Right cardiac atrium (tissue), 5 donors: ENCODE measurements around the gene IMPA2. TPM values are rescaled to one million over a fixed set of nuclear protein-coding genes. Genes with fewer than 3 reads are reported as not detected.
A peak's percentile ranks its signal among the peaks of the same experiment; 100 is the strongest.
"Not testable (repeated sequence)": the region's sequence is repeated elsewhere in the genome, so short reads cannot be mapped to it uniquely, and the experiment has no call there.

Source experiments
- ATAC-seq, 2 donors: fragments of 200-7000 bp; cut with Tn5 transposase; one replicate each; pipeline versions ENCODE4 v1.8.0 to v1.9.1; 2020; ENCODE audit warnings: moderate library complexity in 2 of 2, mild to moderate bottlenecking in 1 of 2
- DNase-seq, 3 donors: peaks; one replicate each; pipeline ENCODE4 v3.0.0-alpha.2; 2020
- H3K27ac ChIP-seq: one replicate; pipeline ENCODE4 v1.5.1; 2013; ENCODE audit warnings: mild to moderate bottlenecking, low read length, control low read depth, moderate library complexity
- H3K27me3 ChIP-seq: one replicate; pipeline ENCODE4 v1.6.1; 2013; ENCODE audit not compliant: control insufficient read depth, insufficient read depth
- H3K4me1 ChIP-seq: one replicate; pipeline ENCODE4 v1.6.1; 2013; ENCODE audit warnings: low read length; ENCODE audit not compliant: control insufficient read depth, insufficient read depth
- H3K4me3 ChIP-seq: one replicate; pipeline ENCODE4 v1.5.1; 2013; ENCODE audit warnings: low read length, control low read depth
- H3K9me3 ChIP-seq: one replicate; pipeline ENCODE4 v1.6.1; 2013; ENCODE audit warnings: low read length; ENCODE audit not compliant: control insufficient read depth
- WGBS: extraction: QIAGEN DNeasy Blood & Tissue Kit; methylation state at CpG from one replicate; pipeline ENCODE4 v1.1.7; 2013; 5-methylcytosine and 5-hydroxymethylcytosine counted together
- intact Hi-C, 4 donors: fragments of 100-400 bp; cut with DNase I; formaldehyde crosslinking; loops; one replicate each; pipeline versions ENCODE4 v1.11.0 to v1.14.0; 2022 to 2023
- polyA plus RNA-seq: library from polyadenylated mRNA; stranded (reverse); fragments of 200-250 nt; gene quantifications from one replicate; pipeline ENCODE4 v1.2.3, GENCODE V29; 2013
- total RNA-seq, 4 donors: library from RNA; stranded (reverse); fragmentation: NEBNext Ultra II Directional; extraction: Animal tissue kit (Norgen Biotek cat#: 25700); gene quantifications; one replicate each; pipeline ENCODE4 v1.2.1, GENCODE V29; 2021
- donor health status: healthy with polysubstance abuse.
- donor health status: DM: no; HTN: yes; CAD: no.
- donor health status: DM: no; HTN: no; CAD: no.
- donor health status: DM: no; HTN: yes; CAD: no; lungs with severe emphysema.
- donor health status: DM: yes; HTN: yes; CAD: no.

IMPA2 gene
- total and polyA plus RNA-seq, 5 donors: 19.8 to 26.9 (median 21.9) TPM

DNA sequence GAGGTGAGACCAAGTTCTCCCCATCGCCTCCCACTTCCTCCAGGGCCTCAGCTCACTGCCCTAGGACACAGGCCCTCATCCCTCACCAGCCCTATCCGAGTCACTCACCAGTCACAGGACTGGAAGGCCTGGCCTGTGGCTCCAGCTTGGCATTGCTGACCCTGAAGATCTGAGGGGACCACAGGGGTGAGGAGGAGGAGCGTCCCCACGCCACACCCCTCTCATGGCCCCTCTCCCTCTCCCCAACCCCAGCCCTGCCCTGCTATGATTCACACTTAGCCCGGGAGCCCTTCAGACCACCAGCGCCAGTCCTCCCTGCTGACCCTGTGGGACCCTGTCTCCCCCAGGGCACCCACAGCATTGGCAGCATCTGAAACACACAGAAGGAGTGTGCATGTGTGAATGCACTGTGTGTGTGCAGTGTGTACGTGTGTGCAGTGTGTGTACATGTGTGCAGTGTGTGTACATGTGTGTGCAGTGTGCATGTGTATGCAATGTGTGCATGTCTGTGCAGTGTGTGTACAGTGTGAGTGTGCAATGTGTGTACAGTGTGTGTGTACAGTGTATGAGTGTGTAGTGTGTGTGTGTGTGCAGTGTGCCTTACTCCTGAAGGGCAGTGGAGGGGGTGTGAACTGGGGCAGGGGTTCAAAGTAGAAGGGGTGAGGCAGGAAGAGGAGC, 82.9 kb downstream of the IMPA2 start:
- intact Hi-C loops: no loop called here
- DNase-seq: no peak
- Histone ChIP-seq H3K4me1 (no peaks in the 10 kb centered on the region), H3K27ac (no peak overlapping the region), H3K27me3 (no peaks in the 10 kb centered on the region), H3K4me3 (no peak overlapping the region), H3K9me3 (no peaks in the 10 kb centered on the region)
- 89% methylated on average over 7 of the region's 7 CpGs for WGBS
- ATAC-seq: peak in 1 of 2 donors; percentile 14

DNA sequence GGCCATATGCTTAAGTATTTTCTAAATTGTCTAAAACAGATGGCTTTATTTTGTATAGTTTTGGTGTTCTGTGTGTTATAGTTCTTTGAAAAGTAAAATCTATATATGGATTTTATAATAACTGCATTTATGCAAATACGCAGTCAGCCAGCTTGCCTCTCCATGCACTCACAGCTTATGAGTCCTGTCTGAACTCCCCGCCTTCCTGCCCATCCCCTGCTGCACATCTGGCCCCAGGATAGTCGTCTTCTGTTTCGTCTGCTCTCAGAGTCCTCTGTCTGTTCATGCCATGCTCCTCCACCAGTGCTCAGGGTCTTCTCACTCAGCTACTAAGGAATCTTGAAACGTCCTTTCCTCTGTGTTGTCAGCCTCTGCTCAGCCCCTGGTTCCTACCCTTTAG, 84.1 kb downstream of the IMPA2 start:
- no peak for ATAC-seq
- WGBS: 69% methylated on average over 5 of the region's 5 CpGs

DNA sequence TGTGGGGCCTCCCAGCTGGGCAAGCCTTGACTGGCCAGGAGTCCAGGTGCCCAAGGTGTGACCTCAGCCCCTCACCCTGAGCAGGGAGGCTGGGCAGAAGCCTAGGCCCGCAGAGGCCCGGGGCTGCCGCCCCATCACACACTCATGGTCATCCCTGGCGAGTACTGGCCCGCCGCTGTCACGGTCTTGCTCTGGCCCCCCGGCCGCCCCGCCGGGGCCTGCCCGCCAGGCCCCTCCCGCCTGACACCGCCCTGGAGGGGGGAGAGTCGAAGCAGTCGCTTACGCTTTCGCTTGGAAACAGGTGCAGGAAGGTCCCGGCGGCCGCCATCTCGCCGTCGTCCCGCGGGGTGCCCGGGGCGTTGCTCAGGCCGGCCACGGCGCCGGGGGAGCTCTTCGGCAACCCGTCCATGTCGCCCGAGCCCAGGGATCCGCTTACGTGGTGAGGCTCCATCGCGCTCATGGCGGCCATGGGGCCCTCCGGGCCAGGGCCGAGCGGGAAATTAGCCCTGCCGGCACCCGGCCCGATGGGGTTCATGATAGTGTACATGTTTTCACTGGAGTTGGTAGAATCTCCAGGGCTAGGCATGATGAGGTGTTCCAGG, 85.7 kb downstream of the IMPA2 start:
- Histone ChIP-seq H3K27me3 (no peaks in the 10 kb centered on the region), H3K27ac (no peak overlapping the region), H3K9me3 (no peaks in the 10 kb centered on the region), H3K4me3 (no peak overlapping the region), H3K4me1 (no peaks in the 10 kb centered on the region)
- intact Hi-C loops: no loop called here
- 98% methylated on average over 47 of the region's 47 CpGs for WGBS
- DNase-seq (peak in 2 of 3 donors; percentile 21 to 47), ATAC-seq (peak; percentile 20 to 46)

More for the DNA sequence above, 84.1 kb downstream of the IMPA2 start:
- no peak overlapping the region for H3K4me3 ChIP-seq
- no peak overlapping the region for H3K27ac ChIP-seq
- no peaks in the 10 kb centered on the region for H3K9me3 ChIP-seq
- no peak for DNase-seq
- no peaks in the 10 kb centered on the region for H3K4me1 ChIP-seq
- no peaks in the 10 kb centered on the region for H3K27me3 ChIP-seq
- intact Hi-C loops: no loop called here

DNA sequence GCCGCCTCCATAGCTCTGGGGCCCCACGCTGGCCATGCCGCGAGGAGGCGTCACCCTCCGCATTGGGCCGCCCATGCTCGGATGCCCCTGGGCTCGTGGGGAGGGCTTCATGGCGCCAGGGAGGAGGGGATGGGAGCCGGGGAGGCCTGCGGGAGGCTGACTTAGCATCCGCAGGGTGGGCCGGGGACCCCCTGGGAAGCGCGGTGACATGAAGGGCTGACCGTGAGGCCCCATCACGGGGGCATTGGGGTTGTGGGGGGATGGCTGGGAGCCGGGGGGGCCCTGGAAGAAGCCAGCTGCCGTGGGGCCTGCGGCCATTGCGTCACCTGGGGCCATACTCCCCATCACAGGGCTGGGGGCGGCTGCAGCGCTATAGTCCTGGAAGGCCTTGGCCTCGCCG, 86.4 kb downstream of the IMPA2 start:
- Histone ChIP-seq H3K4me3 (no peak overlapping the region), H3K4me1 (no peaks in the 10 kb centered on the region), H3K27me3 (no peaks in the 10 kb centered on the region), H3K9me3 (no peaks in the 10 kb centered on the region), H3K27ac (no peak overlapping the region)
- intact Hi-C loops: no loop called here
- 97% methylated on average over 26 of the region's 26 CpGs for WGBS
- ATAC-seq: peak in 1 of 2 donors; percentile 20
- DNase-seq: peak in 2 of 3 donors; percentile 42 to 52

DNA sequence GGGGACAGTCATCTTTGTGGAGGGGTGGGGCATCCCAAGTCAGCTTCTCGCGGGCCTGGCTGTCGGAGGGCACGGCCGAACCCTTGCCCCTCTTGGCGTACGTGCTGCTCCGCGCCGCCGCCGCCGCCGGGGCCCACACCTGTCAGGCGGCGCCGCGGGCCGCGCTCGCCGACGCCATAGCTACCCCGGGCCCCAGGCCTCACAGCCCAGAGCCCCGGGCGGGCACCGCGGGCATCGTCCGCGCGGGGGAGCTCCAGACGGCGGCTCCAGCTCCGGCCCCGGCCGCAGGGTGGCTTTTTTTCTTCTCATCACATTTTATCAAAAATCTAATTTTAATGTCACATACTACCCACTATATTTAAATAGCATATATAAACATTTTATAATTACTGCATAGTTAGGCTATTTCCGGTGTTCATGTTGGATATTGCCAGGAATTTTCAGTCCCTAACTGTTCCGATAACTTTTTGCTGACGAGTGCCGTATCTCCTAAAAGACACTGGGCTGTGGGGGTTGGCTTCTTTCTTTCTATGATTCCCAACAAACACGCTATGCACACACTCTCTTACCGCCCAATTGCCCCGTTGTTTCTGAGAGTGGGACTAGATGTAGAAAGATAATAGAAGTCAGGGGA, 87.1 kb downstream of the IMPA2 start:
- H3K4me1 ChIP-seq, H3K9me3 ChIP-seq, intact Hi-C loops, H3K27ac ChIP-seq, H3K4me3 ChIP-seq, H3K27me3 ChIP-seq: not testable (repeated sequence)
- DNase-seq: peak in 2 of 3 donors; percentile 67 to 70
- 54% methylated on average over 44 of the region's 44 CpGs for WGBS
- ATAC-seq: peak; percentile 50 to 56

DNA sequence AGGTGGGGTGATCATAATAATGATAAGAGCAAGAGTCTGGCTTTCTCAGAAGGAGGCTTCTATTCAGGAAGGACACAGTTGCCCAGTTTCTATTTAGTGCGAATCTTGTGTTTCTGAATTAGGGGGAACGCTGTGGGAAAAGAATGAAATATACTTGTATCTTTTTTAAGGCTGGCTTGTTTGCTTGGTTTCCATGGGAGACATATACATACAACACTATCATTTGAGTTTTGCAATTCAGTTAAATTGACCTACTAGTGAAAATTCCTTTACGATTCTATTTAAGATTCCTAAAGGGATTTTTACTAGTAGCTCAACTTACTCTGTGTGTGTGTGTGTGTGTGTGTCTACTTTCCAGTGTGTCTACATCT, 87.6 kb downstream of the IMPA2 start:
- Histone ChIP-seq H3K27ac (no peak overlapping the region), H3K9me3 (no peaks in the 10 kb centered on the region), H3K4me3 (no peak overlapping the region), H3K27me3 (no peaks in the 10 kb centered on the region), H3K4me1 (no peaks in the 10 kb centered on the region)
- WGBS: 51% methylated on average over 3 of the region's 3 CpGs
- intact Hi-C loops: no loop called here
- DNase-seq: no peak
- no peak for ATAC-seq

DNA sequence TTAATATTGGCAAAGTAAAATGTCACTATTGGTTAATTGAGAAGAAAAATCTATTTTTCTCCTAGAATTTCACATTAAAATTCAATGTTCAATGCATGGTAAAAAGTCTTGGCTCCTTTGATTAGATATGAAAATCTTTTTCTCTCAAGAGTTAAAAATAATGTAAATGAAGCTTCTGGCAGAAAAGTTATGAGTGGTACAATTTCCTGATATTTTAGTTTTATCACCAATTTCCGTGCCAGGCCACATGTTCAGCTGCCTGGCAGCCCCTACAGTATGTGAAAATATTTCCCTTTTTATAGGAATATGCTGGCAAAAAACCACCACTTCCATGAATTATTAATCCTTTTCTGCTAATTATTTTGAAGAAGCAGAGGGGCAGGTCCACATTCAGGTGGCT, 89.8 kb downstream of the IMPA2 start:
- H3K27me3 ChIP-seq, intact Hi-C loops, ATAC-seq: not testable (repeated sequence)

DNA sequence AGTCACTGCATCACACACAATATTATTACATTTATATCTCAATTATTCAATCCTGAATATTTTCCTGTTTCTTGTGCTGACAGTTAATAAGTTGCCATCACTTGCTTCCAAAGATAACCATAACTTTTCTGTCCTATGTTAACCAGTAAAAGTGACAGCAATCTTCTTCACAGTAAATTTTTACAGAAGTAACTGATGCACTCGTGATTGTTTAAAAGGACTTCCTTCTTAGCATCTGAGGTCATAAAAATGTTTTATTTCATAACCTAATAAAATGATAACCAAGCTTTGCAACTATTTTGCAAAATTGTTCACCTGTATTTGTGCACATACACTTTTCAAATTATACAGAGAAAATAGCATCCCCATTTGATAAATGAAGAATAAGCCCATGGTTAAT, 91.7 kb downstream of the IMPA2 start:
- no peak overlapping the region for H3K27ac ChIP-seq

More for the DNA sequence above, 89.8 kb downstream of the IMPA2 start:
- not testable (repeated sequence) for H3K4me1 ChIP-seq, H3K9me3 ChIP-seq, H3K27ac ChIP-seq, DNase-seq, H3K4me3 ChIP-seq
- WGBS: 68% methylated on average over 1 of the region's 1 CpG

DNA sequence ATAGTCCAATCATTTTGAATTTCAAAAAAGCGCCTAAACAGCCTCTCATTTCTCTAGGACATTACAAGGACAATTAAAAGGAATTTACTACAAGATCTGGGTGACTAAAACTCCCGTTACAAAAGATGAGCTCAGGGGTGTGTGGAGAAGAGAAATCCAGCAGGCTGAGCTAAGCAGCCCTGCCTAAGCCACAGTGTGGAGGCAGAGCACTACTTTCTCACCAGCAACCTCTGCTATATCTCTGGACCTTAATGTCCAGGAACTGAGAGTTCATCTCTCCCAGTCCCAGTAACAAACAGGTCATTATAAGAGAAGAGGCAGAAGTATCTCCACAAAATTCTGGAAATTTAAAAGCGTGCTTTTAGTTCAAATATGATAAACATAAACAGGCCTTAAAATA, 93.4 kb downstream of the IMPA2 start:
- DNase-seq: no peak
- Histone ChIP-seq H3K27ac (no peak overlapping the region), H3K9me3 (no peaks in the 10 kb centered on the region)

More for the DNA sequence above, 91.7 kb downstream of the IMPA2 start:
- no peaks in the 10 kb centered on the region for H3K4me1 ChIP-seq
- no peaks in the 10 kb centered on the region for H3K27me3 ChIP-seq
- no peak overlapping the region for H3K4me3 ChIP-seq
- 66% methylated on average over 1 of the region's 1 CpG for WGBS
- ATAC-seq (no peak), DNase-seq (no peak)
- intact Hi-C loops: no loop called here
- no peaks in the 10 kb centered on the region for H3K9me3 ChIP-seq

DNA sequence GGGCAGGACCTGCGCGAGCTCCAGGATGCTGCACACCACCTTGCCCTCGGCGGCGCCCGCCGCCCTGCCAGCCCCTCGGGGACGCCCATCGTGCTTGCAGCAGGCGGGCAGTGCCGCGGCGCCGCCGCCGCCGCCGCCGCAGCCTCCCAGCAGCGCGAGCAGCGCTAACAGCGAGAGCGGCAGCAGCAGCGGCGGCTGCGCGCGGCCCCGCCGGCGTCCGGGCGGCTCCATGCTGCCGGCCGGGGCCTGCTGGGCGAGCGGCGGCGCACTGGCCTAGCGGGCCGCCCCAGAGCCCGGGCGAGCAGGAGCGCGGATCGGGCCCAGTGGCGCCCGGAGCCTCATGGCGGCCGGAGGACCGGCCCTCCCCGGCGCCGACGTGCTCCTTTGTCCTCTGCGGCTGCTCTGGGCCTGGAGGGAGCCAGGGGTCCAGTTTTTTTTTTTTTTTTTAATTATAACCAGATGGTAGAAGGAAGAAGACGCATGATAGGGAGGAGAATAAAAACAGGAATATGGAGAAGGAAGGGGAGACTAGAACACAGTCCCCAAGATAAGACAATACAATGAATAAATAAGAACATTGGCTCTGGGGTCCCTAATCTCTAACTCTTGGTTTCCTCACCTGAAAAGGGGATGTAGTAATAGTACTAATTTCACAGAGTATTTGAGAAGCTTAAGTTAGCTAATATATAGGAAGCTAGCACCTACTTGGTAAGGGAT, 95.3 kb downstream of the IMPA2 start:
- ATAC-seq (peak; percentile 80 to 84), DNase-seq (peak in 2 of 3 donors; percentile 60 to 66)
- Histone ChIP-seq H3K4me1 (no peaks in the 10 kb centered on the region), H3K9me3 (no peaks in the 10 kb centered on the region), H3K27me3 (no peaks in the 10 kb centered on the region), H3K4me3 (peak overlapping the region; percentile 21), H3K27ac (no peak overlapping the region)
- WGBS: 41% methylated on average over 47 of the region's 59 CpGs
- intact Hi-C loops: no loop called here

More for the DNA sequence above, 93.4 kb downstream of the IMPA2 start:
- no peaks in the 10 kb centered on the region for H3K4me1 ChIP-seq
- WGBS: 77% methylated on average over 3 of the region's 3 CpGs
- no peak for ATAC-seq
- H3K4me3 ChIP-seq: no peak overlapping the region
- no peaks in the 10 kb centered on the region for H3K27me3 ChIP-seq
- intact Hi-C loops: no loop called here

DNA sequence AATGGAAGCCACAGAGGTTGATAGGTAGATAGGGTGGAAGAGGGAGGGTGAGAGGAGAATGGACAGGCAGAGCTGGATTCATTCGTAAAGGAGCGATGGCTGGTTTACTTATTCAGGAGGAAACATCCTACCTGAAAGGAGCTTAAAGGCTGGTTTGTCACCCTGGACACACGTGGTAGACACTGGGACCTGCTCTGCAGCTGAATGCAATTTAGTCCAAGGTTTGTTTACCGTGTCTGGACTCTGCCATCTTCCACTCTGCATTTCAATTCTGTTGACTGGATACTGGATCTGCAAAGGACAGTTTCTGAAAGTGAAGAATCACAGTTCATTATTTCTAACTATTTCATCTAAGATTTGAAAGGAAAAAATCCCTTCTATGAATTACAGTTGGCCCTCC, 96.7 kb downstream of the IMPA2 start:
- H3K9me3 ChIP-seq, intact Hi-C loops, H3K4me3 ChIP-seq, DNase-seq, ATAC-seq, H3K27ac ChIP-seq, H3K27me3 ChIP-seq, H3K4me1 ChIP-seq: not testable (repeated sequence)
- WGBS: 89% methylated on average over 2 of the region's 4 CpGs
